ENCODE measurements around the gene RGS21. TPM values are rescaled to one million over a fixed set of nuclear protein-coding genes. Genes with fewer than 3 reads are reported as not detected.

Gene RGS21
- total RNA-seq, 6 donors from 2014 or later, result not detected

- Histone ChIP-seq H3K4me1 (no peaks in the 10 kb centered on the region), H3K27me3 (no peaks in the 10 kb centered on the region), H3K4me3 (no peak overlapping the region), H3K36me3 (no peaks in the 10 kb centered on the region), H3K9me3 (no peaks in the 10 kb centered on the region), H3K27ac (no peak overlapping the region)
- 85 to 88% methylated on average over 3 of the region's 3 CpGs for WGBS, 2 donors
- TF ChIP-seq CTCF (IDR thresholded peaks at IDR 0.05) (no peak), POLR2A (IDR thresholded peaks at IDR 0.05) (no peak), EP300 (IDR thresholded peaks at IDR 0.05) (no peak)
- no peak for DNase-seq
- ATAC-seq (ENCODE audit: low FRiP score in 2 of 2), result no peak
These were observed 41.6 kb downstream of the RGS21 start for GRCh38 chr1:192358402-192358801.

- WGBS, 2 donors, result 87 to 91% methylated on average over 1 of the region's 1 CpG
- no peak for ATAC-seq (ENCODE audit: low FRiP score in 2 of 2)
- TF ChIP-seq EP300 (IDR thresholded peaks at IDR 0.05) (no peak), CTCF (IDR thresholded peaks at IDR 0.05) (no peak), POLR2A (IDR thresholded peaks at IDR 0.05) (no peak), POLR2AphosphoS5 (IDR thresholded peaks at IDR 0.05) (no peak)
- no peaks in the 10 kb centered on the region for H3K9me3 ChIP-seq
- H3K4me3 ChIP-seq, result no peak overlapping the region
- H3K27ac ChIP-seq, result no peak overlapping the region
- H3K36me3 ChIP-seq, result no peaks in the 10 kb centered on the region
- H3K27me3 ChIP-seq, result no peaks in the 10 kb centered on the region
- H3K4me1 ChIP-seq, result no peaks in the 10 kb centered on the region
- DNase-seq, result no peak
These were observed 42.0 kb downstream of the RGS21 start for GRCh38 chr1:192358822-192359221.

GRCh38 chr1:192363177-192363576 is 46.4 kb downstream of the RGS21 start:
- no peak overlapping the region for H3K4me3 ChIP-seq
- H3K27ac ChIP-seq, result no peak overlapping the region
- H3K9me3 ChIP-seq, result no peaks in the 10 kb centered on the region
- DNase-seq (no peak), ATAC-seq (ENCODE audit: low FRiP score in 2 of 2) (no peak)
- no peaks in the 10 kb centered on the region for H3K36me3 ChIP-seq
- TF ChIP-seq POLR2AphosphoS5 (IDR thresholded peaks at IDR 0.05) (no peak), POLR2A (IDR thresholded peaks at IDR 0.05) (no peak)
- H3K4me1 ChIP-seq, result no peaks in the 10 kb centered on the region
- no peaks in the 10 kb centered on the region for H3K27me3 ChIP-seq

GRCh38 chr1:192367436-192367835 is 50.6 kb downstream of the RGS21 start:
- 55 to 58% methylated on average over 3 of the region's 3 CpGs for WGBS, 2 donors
- TF ChIP-seq EP300 (IDR thresholded peaks at IDR 0.05) (no peak), POLR2AphosphoS5 (IDR thresholded peaks at IDR 0.05) (no peak), CTCF (IDR thresholded peaks at IDR 0.05) (no peak), POLR2A (IDR thresholded peaks at IDR 0.05) (no peak)
- no peak for ATAC-seq (ENCODE audit: low FRiP score in 2 of 2)
- Histone ChIP-seq H3K27ac (no peak overlapping the region), H3K27me3 (no peaks in the 10 kb centered on the region), H3K4me3 (no peak overlapping the region), H3K4me1 (no peaks in the 10 kb centered on the region), H3K9me3 (no peaks in the 10 kb centered on the region), H3K36me3 (no peaks in the 10 kb centered on the region)
- no peak for DNase-seq

- no peak for DNase-seq
- no peak overlapping the region for H3K4me3 ChIP-seq
- H3K27me3 ChIP-seq, result no peaks in the 10 kb centered on the region
- TF ChIP-seq POLR2AphosphoS5 (IDR thresholded peaks at IDR 0.05) (no peak), EP300 (IDR thresholded peaks at IDR 0.05) (no peak), POLR2A (IDR thresholded peaks at IDR 0.05) (no peak), CTCF (IDR thresholded peaks at IDR 0.05) (no peak)
- WGBS, 2 donors, result 74 to 77% methylated on average over 2 of the region's 2 CpGs
- no peak overlapping the region for H3K27ac ChIP-seq
- ATAC-seq (ENCODE audit: low FRiP score in 2 of 2), result no peak
- H3K36me3 ChIP-seq, result no peaks in the 10 kb centered on the region
- H3K4me1 ChIP-seq, result no peaks in the 10 kb centered on the region
- H3K9me3 ChIP-seq, result no peaks in the 10 kb centered on the region
These were observed 58.5 kb downstream of the RGS21 start for GRCh38 chr1:192375306-192375705.
